ENCODE data around the gene IKZF5.

Gene IKZF5

DNA sequence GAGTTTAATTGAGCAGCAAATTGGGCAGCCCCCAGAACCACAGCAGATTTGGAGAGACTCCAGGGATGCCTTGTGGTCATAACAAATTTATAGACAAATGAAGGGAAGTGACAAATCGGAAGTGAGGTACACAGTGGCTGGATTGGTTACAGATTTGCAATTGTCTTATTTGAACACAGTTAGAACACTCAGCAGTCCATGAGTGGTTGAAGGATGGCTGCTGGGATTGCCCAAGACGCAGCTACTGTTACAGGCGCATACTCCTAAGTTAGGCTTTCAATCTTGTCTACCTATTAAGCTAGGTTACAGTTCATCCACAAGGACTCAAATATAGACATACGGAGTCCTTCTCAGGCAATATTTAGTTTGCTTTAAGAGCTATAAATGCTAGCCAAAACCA is 7.6 kb upstream of the IKZF5 start:
- DNase-seq (ENCODE audit: low read depth): no peak

GRCh38 chr10:123014772-123015171 is 6.2 kb upstream of the IKZF5 start:
- no peak for DNase-seq (ENCODE audit: low read depth)

- DNase-seq (ENCODE audit: low read depth): peak; percentile 5
Observed at GRCh38 chr10:123013456-123014419, 5.1 kb upstream of the IKZF5 start.

DNA sequence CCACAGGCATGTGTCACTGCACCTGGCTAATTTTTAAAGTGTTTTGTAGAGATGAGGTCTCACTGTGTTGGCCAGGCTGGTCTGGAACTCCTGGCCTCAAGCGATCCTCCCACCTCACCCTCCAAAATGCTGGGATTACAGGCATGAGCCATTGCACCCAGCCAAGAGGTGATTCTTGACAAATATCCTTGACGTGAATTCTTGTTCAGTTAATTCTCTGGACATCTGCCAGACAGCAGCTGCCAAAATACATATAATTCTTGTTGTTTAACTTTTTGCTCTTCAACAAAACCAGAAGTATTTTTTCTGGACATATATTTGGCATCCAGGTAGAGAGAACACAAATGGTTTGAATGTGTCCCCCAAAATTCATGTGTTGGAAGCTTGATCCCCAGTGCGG is 3.4 kb upstream of the IKZF5 start:
- no peak for DNase-seq (ENCODE audit: low read depth)

- peak; percentile 29 for DNase-seq (ENCODE audit: low read depth)
Observed at GRCh38 chr10:123009105-123009820, 668 bp upstream of the IKZF5 start.

GRCh38 chr10:123007558-123008354 is 839 bp downstream of the IKZF5 start:
- DNase-seq (ENCODE audit: low read depth): peak; percentile 81

- no peak for DNase-seq (ENCODE audit: low read depth)
Observed at GRCh38 chr10:123004298-123004697, 4.3 kb downstream of the IKZF5 start.

GRCh38 chr10:123001370-123001769 is 7.2 kb downstream of the IKZF5 start:
- DNase-seq (ENCODE audit: low read depth): no peak

GRCh38 chr10:123000155-123000554 is 8.4 kb downstream of the IKZF5 start:
- no peak for DNase-seq (ENCODE audit: low read depth)

GRCh38 chr10:122999347-122999746 is 9.2 kb downstream of the IKZF5 start:
- DNase-seq (ENCODE audit: low read depth): no peak

DNA sequence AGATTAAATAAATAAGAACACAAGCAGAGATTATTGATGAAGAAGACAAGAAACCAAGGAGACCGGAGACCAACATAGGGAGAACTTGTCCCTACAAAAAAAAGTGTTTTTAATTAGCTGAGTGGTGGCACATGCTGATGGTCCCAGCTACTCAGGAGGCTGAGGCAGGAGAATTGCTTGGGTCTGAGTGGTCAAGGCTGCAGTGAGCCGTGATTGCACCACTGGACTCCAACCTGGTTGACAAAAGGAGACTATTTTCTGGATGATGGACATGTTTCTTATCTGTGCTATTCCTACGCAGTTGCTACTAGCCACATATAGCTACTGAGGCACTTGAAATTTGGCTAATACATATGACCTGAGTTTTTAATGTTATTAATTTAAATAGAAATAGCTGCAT is 9.7 kb downstream of the IKZF5 start:
- DNase-seq (ENCODE audit: low read depth): no peak

DNA sequence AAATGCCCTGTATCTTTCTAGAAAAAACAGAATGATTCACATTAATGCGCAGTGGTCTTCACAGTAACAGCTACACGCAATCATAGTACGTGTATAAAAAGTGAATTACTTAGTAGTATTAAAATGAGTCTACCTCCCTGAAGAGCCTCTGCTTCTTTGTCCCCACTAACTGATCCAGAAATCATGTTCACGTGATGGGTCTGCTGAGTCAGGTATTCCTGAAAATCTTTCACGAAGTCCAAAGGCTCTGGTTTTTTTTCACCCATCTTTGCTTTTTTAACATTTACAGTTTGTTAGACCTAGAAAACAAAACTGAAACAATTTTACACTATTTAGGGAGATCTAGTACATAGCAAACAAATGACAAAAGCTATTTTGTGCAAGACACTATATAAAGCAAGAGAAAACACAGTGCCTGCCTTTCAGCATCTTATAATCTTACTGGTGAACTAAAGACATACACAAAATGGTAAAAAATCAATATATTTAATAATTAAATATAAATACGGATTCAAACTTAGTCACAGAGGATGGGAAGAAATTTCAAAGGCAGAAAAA is 10.2 kb downstream of the IKZF5 start:
- no peak for DNase-seq (ENCODE audit: low read depth)

DNA sequence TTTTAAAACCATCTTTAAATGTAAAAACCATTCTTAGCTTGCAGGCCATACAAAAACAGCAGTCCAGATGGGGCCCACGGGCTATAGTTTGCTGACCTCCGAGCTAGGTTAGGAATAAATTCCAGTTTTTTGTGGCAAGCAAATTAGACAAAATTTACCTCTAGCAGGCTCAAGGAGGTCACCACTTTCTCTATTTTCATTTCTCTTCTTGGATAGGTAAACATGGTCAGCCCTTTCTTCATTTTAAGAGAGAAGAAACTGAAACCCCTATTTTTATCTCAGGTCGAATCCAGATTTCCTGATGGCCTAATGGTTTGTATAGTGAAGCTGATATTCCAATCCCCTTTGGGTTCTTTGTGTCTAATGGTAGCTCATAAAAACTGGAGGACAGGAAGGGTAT is 10.7 kb downstream of the IKZF5 start:
- DNase-seq (ENCODE audit: low read depth): no peak

- DNase-seq (ENCODE audit: low read depth): no peak
Observed at GRCh38 chr10:122995936-122996335, 12.7 kb downstream of the IKZF5 start.

DNA sequence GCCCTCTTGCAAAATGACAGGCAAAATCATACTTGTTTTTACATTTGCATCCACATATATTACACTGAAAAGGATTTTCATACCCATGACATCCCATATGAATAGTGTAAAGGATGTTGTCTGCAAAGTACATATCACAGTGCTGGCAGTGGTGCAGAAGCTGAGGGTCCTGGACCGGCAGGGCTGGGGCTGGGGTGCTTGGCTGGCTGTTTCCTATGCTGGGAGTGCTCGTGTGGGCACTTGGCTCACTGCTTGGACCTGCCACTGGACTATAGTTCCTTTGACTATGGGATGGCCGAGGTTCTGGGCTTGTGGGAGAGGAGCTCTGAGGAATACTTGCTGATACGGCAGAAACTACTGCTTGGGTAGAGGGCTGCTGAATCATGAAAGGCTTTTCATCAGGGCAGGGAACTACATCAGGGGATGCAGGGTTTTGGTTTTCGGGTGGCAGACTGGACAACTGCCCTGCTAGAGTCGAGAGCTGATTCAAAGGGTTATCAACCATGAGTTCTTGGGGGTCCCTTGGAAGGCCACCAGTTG is 14.7 kb downstream of the IKZF5 start:
- no peak for DNase-seq (ENCODE audit: low read depth)

GRCh38 chr10:122992031-122992585 is 16.5 kb downstream of the IKZF5 start:
- DNase-seq (ENCODE audit: low read depth): no peak

GRCh38 chr10:122990278-122990677 is 18.3 kb downstream of the IKZF5 start:
- DNase-seq (ENCODE audit: low read depth): peak; percentile 16

- DNase-seq (ENCODE audit: low read depth): no peak
Observed at GRCh38 chr10:122988501-122988900, 20.1 kb downstream of the IKZF5 start.

GRCh38 chr10:122986335-122986734 is 22.3 kb downstream of the IKZF5 start:
- DNase-seq (ENCODE audit: low read depth): no peak

DNA sequence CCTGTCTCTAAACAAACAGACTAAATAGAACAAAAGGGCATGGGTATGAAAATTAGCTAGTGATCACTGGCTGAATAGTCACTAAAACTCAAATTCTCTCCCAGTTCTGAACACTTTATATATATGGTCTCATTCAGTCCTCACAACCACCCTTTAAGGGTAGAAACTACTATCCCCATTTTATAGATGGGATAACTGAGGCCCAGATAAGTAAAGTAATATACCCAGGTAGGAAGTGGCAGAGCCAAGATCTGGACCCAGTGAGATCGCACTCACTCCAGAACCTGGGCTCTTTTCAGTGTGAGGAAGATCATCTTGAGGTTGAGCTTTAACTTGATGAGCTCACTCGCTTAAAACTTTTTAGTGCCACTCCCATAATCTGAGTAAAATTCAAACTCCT is 23.9 kb downstream of the IKZF5 start:
- DNase-seq (ENCODE audit: low read depth): no peak

DNA sequence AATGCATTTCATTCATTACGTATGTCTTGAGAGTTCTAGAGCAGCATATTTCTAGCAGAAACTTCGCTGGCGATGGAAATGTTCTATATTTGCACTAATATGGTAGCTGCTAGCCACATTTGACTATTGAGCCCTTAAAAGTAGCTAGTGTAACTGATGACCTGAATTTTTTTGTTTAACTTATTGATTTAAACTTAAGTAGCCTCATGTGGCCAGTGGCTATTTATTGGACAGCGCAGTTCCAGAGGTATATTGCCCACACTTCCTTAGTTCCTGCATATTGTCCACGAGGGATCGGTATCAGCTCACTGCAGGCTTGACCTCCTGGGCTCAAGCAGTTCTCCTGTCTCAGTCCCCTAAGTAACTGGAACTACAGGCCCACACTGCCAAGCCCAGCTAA is 24.7 kb downstream of the IKZF5 start:
- no peak for DNase-seq (ENCODE audit: low read depth)

Measured in ELR (cell line).